Measurements from ENCODE around the gene MEN1. TPM values are rescaled to one million over a fixed set of nuclear protein-coding genes. Genes with fewer than 3 reads are reported as not detected.

Gene MEN1
- polyA plus RNA-seq, 2 donors, result 15.4 to 19.0 TPM

DNA sequence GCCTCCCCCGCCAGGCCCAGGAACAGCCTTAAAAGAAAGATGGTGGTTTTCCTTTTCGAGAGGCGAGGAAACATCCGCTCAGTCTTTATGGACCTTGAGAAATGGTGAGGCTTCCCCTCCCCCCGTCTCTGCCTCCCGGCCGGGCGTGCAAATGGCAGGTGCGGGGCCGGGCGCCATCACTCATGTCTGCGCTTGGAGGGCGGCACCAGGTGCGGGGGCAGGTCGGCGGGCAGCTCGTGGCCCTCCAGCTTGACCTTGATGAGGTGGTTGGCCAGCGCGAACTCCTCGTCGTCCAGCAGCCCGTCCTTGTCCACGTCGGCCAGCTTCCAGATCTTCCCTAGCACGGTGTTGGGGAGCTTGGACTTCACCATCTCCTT lies 43.8 kb upstream of the MEN1 start:
- Histone ChIP-seq H3K27me3 (ENCODE audit: control insufficient read depth in 1 of 2, insufficient read depth in 2 of 2, low read length in 2 of 2) (no peaks in the 10 kb centered on the region), H3K4me3 (ENCODE audit: low read depth in 1 of 2, low read length in 2 of 2) (no peak overlapping the region), H3K4me1 (ENCODE audit: control insufficient read depth in 2 of 2, insufficient read depth in 2 of 2, low read length in 1 of 2) (peaks cover 29 to 52% of the 10 kb centered on the region in 2 donors), H3K36me3 (ENCODE audit: control insufficient read depth in 2 of 2, insufficient read depth in 2 of 2, low read length in 1 of 2) (peaks cover 0 to 22% of the 10 kb centered on the region in 2 donors), H3K9me3 (ENCODE audit: control insufficient read depth in 2 of 2, insufficient read depth in 1 of 2, low read depth in 1 of 2, low read length in 1 of 2) (no peaks in the 10 kb centered on the region), H3K27ac (ENCODE audit: low read depth in 2 of 2, low read length in 1 of 2) (peak overlapping the region; percentile 73 to 96)
- WGBS, 2 donors, result 93 to 95% methylated on average over 25 of the region's 25 CpGs

GRCh38 chr11:64853709-64854108 lies 43.4 kb upstream of the MEN1 start:
- Histone ChIP-seq H3K4me1 (ENCODE audit: control insufficient read depth in 2 of 2, insufficient read depth in 2 of 2, low read length in 1 of 2) (peaks cover 29 to 51% of the 10 kb centered on the region in 2 donors), H3K9me3 (ENCODE audit: control insufficient read depth in 2 of 2, insufficient read depth in 1 of 2, low read depth in 1 of 2, low read length in 1 of 2) (no peaks in the 10 kb centered on the region), H3K27ac (ENCODE audit: low read depth in 2 of 2, low read length in 1 of 2) (peak overlapping the region in 1 of 2 donors; percentile 45), H3K36me3 (ENCODE audit: control insufficient read depth in 2 of 2, insufficient read depth in 2 of 2, low read length in 1 of 2) (peaks cover 0 to 18% of the 10 kb centered on the region in 2 donors), H3K27me3 (ENCODE audit: control insufficient read depth in 1 of 2, insufficient read depth in 2 of 2, low read length in 2 of 2) (no peaks in the 10 kb centered on the region), H3K4me3 (ENCODE audit: low read depth in 1 of 2, low read length in 2 of 2) (no peak overlapping the region)
- 69 to 74% methylated on average over 25 to 27 of the region's 27 CpGs for WGBS, 2 donors

DNA sequence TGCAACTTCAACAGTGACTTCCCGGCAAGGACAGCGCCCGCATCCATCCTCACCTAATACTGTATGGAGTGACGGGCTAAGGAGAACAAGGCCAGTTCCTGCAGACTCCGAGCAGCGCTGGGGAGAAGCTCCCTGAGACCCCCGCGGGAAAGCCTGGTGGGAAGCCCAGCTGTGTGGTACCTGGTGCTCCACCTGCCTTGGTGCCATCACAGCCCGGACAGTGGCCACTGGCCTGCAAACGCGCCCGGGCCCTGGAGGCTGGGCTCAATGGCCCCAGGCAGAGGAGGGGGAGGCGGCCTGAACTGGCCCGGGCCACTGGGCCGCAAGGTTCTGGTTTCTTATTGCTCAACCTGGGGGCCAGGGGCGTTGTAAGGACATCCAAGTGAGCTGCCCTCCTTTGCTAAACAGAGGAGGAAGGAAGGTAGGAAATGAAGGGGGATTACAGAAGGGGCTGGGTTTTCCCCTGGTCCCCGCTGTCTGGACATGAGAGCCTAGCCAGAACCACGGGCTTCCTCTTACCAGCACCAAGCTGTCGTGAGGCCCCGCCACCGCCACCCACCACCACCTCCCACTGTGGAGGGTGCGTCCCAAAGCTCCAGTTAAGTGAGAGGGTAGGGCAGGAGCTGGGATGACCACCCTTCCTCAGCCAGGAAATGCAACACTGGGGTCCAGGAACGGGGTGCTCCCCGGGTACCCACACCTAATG lies 42.6 kb upstream of the MEN1 start:
- 73 to 76% methylated on average over 24 of the region's 24 CpGs for whole genome bisulfite sequencing, 2 donors
- peaks cover 0 to 17% of the 10 kb centered on the region in 2 donors for H3K36me3 ChIP-seq (ENCODE audit: control insufficient read depth in 2 of 2, insufficient read depth in 2 of 2, low read length in 1 of 2)
- H3K27me3 ChIP-seq (ENCODE audit: control insufficient read depth in 1 of 2, insufficient read depth in 2 of 2, low read length in 2 of 2), result no peaks in the 10 kb centered on the region
- peak overlapping the region in 1 of 2 donors; percentile 25 for H3K27ac ChIP-seq (ENCODE audit: low read depth in 2 of 2, low read length in 1 of 2)
- H3K4me3 ChIP-seq (ENCODE audit: low read depth in 1 of 2, low read length in 2 of 2), result no peak overlapping the region
- no peaks in the 10 kb centered on the region for H3K9me3 ChIP-seq (ENCODE audit: control insufficient read depth in 2 of 2, insufficient read depth in 1 of 2, low read depth in 1 of 2, low read length in 1 of 2)
- H3K4me1 ChIP-seq (ENCODE audit: control insufficient read depth in 2 of 2, insufficient read depth in 2 of 2, low read length in 1 of 2), result peaks cover 29 to 52% of the 10 kb centered on the region in 2 donors

- H3K9me3 ChIP-seq (ENCODE audit: control insufficient read depth in 2 of 2, insufficient read depth in 1 of 2, low read depth in 1 of 2, low read length in 1 of 2), result no peaks in the 10 kb centered on the region
- H3K4me1 ChIP-seq (ENCODE audit: control insufficient read depth in 2 of 2, insufficient read depth in 2 of 2, low read length in 1 of 2), result peaks cover 23 to 50% of the 10 kb centered on the region in 2 donors
- 75 to 76% methylated on average over 8 of the region's 8 CpGs for WGBS, 2 donors
- peak overlapping the region; percentile 57 to 62 for H3K27ac ChIP-seq (ENCODE audit: low read depth in 2 of 2, low read length in 1 of 2)
- no peak overlapping the region for H3K4me3 ChIP-seq (ENCODE audit: low read depth in 1 of 2, low read length in 2 of 2)
- H3K36me3 ChIP-seq (ENCODE audit: control insufficient read depth in 2 of 2, insufficient read depth in 2 of 2, low read length in 1 of 2), result peaks cover 0 to 12% of the 10 kb centered on the region in 2 donors
- no peaks in the 10 kb centered on the region for H3K27me3 ChIP-seq (ENCODE audit: control insufficient read depth in 1 of 2, insufficient read depth in 2 of 2, low read length in 2 of 2)
These were observed 41.5 kb upstream of the MEN1 start for GRCh38 chr11:64851831-64852351.

DNA sequence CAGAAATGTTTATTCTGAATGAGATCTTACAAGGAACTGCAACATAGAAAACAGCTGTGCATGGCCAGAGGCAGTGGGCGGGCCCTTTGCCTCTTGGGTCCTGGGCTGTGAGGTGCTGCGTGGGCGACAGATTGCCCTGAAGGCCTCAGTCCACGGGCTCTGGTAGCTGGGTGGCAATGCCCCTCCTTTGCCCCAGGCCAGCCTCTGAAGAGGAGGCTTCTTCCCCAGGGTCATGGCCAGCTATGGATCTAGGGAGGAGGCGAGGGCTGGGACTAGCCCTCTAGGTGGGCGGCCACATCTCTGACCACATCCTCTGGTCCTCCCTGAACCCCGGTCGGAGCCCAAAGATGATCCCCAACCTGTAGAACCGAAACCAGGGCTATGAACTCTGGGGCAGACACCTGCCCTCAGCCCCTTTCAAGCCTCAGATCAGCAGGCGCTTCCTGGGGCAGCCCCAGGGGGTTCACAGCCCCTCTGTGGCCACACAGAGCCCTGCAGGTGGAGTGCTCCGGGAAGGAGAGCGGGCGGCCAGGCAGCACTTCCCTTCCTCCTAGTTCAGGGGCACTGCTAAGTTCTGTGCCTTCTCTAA lies 40.7 kb upstream of the MEN1 start:
- no peaks in the 10 kb centered on the region for H3K27me3 ChIP-seq (ENCODE audit: control insufficient read depth in 1 of 2, insufficient read depth in 2 of 2, low read length in 2 of 2)
- H3K4me3 ChIP-seq (ENCODE audit: low read depth in 1 of 2, low read length in 2 of 2), result no peak overlapping the region
- H3K36me3 ChIP-seq (ENCODE audit: control insufficient read depth in 2 of 2, insufficient read depth in 2 of 2, low read length in 1 of 2), result peaks cover 0 to 12% of the 10 kb centered on the region in 2 donors
- 49 to 52% methylated on average over 13 of the region's 13 CpGs for WGBS, 2 donors
- H3K27ac ChIP-seq (ENCODE audit: low read depth in 2 of 2, low read length in 1 of 2), result peak overlapping the region; percentile 57 to 84
- H3K4me1 ChIP-seq (ENCODE audit: control insufficient read depth in 2 of 2, insufficient read depth in 2 of 2, low read length in 1 of 2), result peaks cover 18 to 43% of the 10 kb centered on the region in 2 donors
- no peaks in the 10 kb centered on the region for H3K9me3 ChIP-seq (ENCODE audit: control insufficient read depth in 2 of 2, insufficient read depth in 1 of 2, low read depth in 1 of 2, low read length in 1 of 2)

DNA sequence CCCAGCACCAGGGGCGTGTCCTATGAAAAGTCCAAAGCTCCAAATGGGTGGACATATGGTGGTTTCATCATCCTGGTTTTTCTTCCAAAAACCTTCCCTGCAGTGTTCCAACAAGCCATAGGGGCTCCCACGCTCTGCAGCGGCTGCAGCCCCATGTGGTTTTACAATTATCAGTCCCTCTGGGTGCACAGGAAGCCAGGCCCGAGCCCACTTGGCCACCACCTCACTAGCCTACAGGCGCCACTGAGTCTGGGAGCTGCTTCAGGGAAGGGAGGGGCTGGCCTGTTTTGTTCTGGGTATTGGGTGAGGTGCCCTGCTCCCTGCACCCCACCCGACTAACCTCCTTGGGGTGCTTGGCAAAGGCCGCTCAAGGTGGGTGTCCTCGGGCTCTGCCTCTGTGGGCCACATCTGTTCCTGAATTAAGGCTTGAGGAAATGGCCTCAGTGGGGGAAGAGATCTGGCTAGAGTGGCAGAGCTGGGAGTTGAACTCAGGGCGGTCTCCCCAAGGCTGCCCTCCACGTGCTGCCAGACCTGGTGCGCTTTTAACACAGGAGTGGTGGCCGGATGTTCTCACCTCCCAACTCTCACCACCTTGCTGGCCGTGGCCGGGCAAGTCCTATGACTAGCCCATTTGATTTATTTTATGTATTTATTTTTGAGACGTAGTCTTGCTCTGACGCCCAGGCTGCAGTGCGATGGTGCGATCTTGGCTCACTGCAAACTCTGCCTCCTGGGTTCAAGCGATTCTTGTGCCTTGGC lies 39.4 kb upstream of the MEN1 start:
- WGBS, 2 donors, result 72 to 76% methylated on average over 19 of the region's 19 CpGs
- H3K4me1 ChIP-seq (ENCODE audit: control insufficient read depth in 2 of 2, insufficient read depth in 2 of 2, low read length in 1 of 2), result peaks cover 8 to 34% of the 10 kb centered on the region in 2 donors
- peaks cover 0 to 12% of the 10 kb centered on the region in 2 donors for H3K36me3 ChIP-seq (ENCODE audit: control insufficient read depth in 2 of 2, insufficient read depth in 2 of 2, low read length in 1 of 2)
- peak overlapping the region in 1 of 2 donors; percentile 8 for H3K27ac ChIP-seq (ENCODE audit: low read depth in 2 of 2, low read length in 1 of 2)
- no peaks in the 10 kb centered on the region for H3K27me3 ChIP-seq (ENCODE audit: control insufficient read depth in 1 of 2, insufficient read depth in 2 of 2, low read length in 2 of 2)
- H3K9me3 ChIP-seq (ENCODE audit: control insufficient read depth in 2 of 2, insufficient read depth in 1 of 2, low read depth in 1 of 2, low read length in 1 of 2), result no peaks in the 10 kb centered on the region
- H3K4me3 ChIP-seq (ENCODE audit: low read depth in 1 of 2, low read length in 2 of 2), result no peak overlapping the region

GRCh38 chr11:64848826-64849597 lies 38.7 kb upstream of the MEN1 start:
- H3K4me1 ChIP-seq (ENCODE audit: control insufficient read depth in 2 of 2, insufficient read depth in 2 of 2, low read length in 1 of 2), result peaks cover under 1 to 26% of the 10 kb centered on the region in 2 donors
- 77% methylated on average over 16 of the region's 16 CpGs for WGBS, 2 donors

DNA sequence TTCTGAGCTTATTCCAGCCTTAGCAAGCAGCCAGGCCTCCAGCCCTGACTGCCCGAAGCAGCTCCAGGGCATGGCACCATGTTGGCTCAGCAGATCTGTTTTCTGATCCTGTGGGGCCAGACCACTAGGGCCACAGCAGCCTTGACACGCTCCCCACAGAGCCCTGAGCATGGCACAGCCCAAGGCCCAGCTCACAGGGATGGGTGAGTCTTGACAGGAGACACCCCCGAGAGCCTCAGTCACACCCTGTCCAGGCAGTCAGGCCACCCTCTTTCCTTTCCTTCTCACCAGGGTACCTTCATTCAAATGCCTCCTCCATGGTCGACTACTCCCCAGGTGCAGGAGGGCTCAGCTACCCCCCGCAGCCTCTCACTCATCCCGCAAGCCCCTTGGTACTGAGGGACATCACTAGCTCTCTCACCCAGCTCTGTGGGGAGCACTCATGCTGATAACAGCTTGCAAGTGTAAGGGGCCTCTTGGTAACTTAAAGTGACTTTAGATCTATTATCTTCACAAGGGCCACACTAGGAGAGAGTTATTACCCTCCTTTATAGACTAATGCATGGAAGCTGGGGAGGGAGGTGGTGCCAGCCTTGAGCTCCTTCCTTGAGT lies 38.0 kb upstream of the MEN1 start:
- 68 to 69% methylated on average over 6 of the region's 6 CpGs for WGBS, 2 donors
- Histone ChIP-seq H3K9me3 (ENCODE audit: control insufficient read depth in 2 of 2, insufficient read depth in 1 of 2, low read depth in 1 of 2, low read length in 1 of 2) (no peaks in the 10 kb centered on the region), H3K27me3 (ENCODE audit: control insufficient read depth in 1 of 2, insufficient read depth in 2 of 2, low read length in 2 of 2) (no peaks in the 10 kb centered on the region), H3K4me1 (ENCODE audit: control insufficient read depth in 2 of 2, insufficient read depth in 2 of 2, low read length in 1 of 2) (peaks cover 0 to 23% of the 10 kb centered on the region in 2 donors), H3K36me3 (ENCODE audit: control insufficient read depth in 2 of 2, insufficient read depth in 2 of 2, low read length in 1 of 2) (peaks cover 0 to 2% of the 10 kb centered on the region in 2 donors), H3K27ac (ENCODE audit: low read depth in 2 of 2, low read length in 1 of 2) (peak overlapping the region; percentile 6 to 13), H3K4me3 (ENCODE audit: low read depth in 1 of 2, low read length in 2 of 2) (no peak overlapping the region)

More at GRCh38 chr11:64848826-64849597, 38.7 kb upstream of the MEN1 start:
- H3K27ac ChIP-seq (ENCODE audit: low read depth in 2 of 2, low read length in 1 of 2), result no peak overlapping the region
- H3K36me3 ChIP-seq (ENCODE audit: control insufficient read depth in 2 of 2, insufficient read depth in 2 of 2, low read length in 1 of 2), result peaks cover 0 to 5% of the 10 kb centered on the region in 2 donors
- no peaks in the 10 kb centered on the region for H3K27me3 ChIP-seq (ENCODE audit: control insufficient read depth in 1 of 2, insufficient read depth in 2 of 2, low read length in 2 of 2)
- no peak overlapping the region for H3K4me3 ChIP-seq (ENCODE audit: low read depth in 1 of 2, low read length in 2 of 2)
- no peaks in the 10 kb centered on the region for H3K9me3 ChIP-seq (ENCODE audit: control insufficient read depth in 2 of 2, insufficient read depth in 1 of 2, low read depth in 1 of 2, low read length in 1 of 2)
